ENCODE measurements around the gene SELENOT.
"Not testable (repeated sequence)": the region's sequence is repeated elsewhere in the genome, so short reads cannot be mapped to it uniquely, and the experiment has no call there.

SELENOT gene

DNA sequence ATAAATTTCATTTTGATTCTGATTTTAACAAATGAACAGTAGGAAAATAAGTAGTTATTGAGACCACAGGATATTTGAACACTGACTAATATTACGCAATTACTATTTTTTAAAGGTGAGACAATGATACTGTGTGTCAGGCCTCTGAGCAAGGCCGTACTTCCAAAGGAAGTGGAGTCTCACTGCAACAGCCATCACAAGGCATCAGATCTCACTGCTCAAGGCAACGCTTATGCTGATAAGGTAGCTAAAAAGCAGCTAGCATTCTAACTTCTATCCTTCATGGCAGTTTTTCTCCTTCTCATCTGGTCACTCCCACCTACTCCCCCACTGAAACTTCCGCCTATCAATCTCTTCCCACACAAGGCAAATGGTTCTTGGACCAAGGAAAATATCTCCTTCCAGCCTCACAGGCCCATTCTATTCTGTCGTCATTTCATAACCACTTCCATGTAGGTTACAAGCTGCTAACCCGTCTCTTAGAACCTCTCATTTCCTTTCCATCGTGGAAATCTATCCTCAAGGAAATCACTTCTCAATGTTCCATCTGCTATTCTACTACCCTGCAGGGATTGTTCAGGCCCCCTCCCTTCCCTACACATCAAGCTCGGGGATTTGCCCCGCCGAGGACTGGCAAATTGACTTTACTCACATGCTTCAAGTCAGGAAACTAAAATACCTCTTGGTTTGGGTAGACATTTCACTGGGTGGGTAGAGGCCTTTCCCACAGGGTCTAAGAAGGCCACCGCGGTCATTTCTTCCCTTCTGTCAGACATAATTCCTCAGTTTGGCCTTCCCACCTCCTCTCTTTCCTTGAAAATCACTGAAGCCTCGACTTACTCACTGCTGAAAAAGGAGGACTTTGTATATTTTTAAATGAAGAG is 2.2 kb upstream of the SELENOT start:
- peaks cover 39% of the 10 kb centered on the region for H3K4me1 Mint-ChIP-seq
- H3K4me3 Mint-ChIP-seq = peak overlapping the region; percentile 51
- H3K27ac Mint-ChIP-seq = peak overlapping the region; percentile 5
- H3K9me3 Mint-ChIP-seq, H3K27me3 Mint-ChIP-seq: not testable (repeated sequence)
- peaks cover 14% of the 10 kb centered on the region for H3K36me3 Mint-ChIP-seq

DNA sequence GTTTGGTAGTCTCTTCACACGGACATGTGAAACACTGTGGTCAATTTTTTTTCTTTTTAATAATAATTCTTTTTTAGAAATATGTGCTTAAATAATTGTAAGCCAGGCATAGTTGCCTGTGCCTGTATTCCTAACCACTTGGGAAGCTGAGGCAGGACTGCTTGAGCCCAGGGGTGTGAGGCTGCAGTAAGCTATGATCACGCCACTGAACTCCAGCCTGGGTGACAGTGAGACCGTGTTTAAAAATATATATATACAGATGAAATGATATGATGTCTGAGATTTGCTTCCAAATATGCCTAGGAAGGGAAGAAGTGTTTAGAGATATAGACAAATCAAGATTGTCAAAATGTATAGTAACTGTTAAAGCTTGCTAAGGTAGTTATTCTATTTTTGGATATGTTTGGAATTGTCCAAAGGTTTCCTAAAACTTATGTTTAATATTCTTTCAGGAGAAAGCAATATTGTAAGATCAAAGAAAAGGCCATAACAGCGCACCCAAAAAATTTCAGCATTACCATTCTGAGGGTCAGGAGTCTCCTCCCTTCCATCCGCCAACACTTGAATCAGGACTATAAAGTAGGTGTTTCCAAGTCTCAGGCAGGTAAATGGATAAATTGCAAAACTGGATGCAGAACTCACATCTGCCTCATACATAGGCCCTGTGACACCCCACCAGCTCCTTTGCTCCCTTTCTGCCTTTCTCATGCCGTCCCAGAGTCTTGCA is 532 bp upstream of the SELENOT start:
- Mint-ChIP-seq H3K27ac (peak overlapping the region; percentile 99), H3K9me3 (no peaks in the 10 kb centered on the region), H3K4me3 (peak overlapping the region; percentile 99), H3K36me3 (peaks cover 21% of the 10 kb centered on the region), H3K4me1 (peaks cover 56% of the 10 kb centered on the region), H3K27me3 (no peaks in the 10 kb centered on the region)

DNA sequence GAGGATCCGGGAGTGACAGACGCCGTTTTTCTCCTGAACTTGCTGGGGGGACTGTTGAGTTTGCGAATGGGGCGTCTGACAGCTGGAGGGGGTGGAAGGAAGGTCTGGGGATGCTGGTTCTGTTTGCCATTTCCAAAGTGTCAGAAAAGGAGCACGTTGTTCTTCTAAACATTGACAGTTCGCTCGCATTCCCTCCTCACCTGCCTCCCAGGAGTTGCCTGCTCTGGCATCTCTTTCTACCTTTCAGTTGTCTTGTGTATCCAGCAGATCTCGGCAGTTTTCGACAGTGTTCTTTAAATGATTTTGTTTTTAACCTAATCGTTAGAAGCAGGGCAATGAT is 829 bp downstream of the SELENOT start:
- Mint-ChIP-seq H3K9me3 (no peaks in the 10 kb centered on the region), H3K4me3 (peak overlapping the region; percentile 99), H3K27ac (peak overlapping the region; percentile 99), H3K4me1 (peaks cover 69% of the 10 kb centered on the region), H3K36me3 (peaks cover 24% of the 10 kb centered on the region), H3K27me3 (no peaks in the 10 kb centered on the region)

DNA sequence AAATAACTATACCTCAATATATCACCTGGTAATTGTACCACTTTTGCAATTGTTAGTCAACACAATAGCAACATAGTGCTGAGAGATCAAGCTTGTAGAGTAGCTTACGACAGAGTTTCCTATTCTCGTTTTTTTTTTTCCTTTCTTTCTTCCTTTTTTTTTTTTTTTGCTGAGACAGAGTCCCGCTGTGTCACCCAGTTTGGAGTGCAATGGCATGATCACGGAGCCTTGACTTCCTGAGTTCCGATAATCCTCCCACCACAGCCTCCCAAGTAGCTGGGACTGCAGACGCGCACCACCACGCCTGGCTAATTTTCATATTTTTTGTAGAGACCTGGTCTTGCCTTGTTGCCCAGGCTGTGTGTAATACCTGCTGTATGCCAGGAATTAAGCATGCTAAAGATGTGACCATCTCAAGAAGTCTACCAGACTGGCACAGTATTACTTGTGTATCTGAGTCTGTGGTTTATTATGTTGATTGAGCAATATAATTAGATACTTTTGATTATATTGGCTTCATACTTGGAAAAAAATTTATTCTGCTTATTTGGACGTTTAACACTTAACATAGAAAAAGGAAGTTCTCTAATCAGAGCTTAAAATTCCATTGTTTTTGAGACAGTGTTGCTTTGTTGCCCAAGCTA is 3.0 kb downstream of the SELENOT start:
- Mint-ChIP-seq H3K36me3 (peaks cover 23% of the 10 kb centered on the region), H3K9me3 (no peaks in the 10 kb centered on the region), H3K4me3 (peak overlapping the region; percentile 56), H3K27me3 (no peaks in the 10 kb centered on the region), H3K4me1 (peaks cover 84% of the 10 kb centered on the region), H3K27ac (peak overlapping the region; percentile 77)

DNA sequence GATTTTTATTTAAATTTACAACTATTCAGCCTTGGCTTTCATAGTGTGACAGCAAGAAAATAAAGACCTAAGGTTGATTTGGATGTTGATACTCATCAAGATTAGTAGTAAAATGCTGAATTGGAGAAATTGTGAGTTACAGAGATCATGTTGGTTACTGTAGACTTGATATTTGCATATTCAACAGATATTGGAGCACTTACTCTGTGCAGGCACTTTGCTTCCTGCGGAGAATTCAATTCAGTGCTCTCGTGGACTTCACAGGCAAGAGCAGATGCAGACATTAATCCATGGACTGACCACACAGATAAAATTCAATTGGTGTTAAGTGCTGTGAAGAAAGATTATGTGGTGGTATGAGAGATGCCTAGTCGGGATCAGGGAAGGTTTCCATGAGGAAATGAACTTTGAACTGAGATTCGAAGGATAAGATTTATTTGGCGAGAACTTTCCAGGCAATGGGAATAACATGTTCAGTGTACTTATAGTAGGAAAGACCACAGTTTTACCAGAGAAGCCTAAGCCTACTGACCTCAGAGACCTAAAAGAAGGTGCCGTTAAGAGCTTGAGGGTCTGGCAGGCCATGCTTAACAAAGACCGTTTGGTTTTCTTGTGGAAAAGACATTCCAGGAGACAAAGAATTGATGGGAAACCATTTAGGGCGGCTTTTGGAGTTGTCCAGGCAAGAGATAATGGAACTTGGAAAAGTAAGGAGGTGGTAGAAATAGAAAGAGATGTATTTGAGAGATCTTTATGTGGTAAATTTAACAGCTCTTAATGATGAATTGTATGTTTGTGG is 4.3 kb downstream of the SELENOT start:
- peak overlapping the region; percentile 64 for H3K4me3 Mint-ChIP-seq
- peaks cover 77% of the 10 kb centered on the region for H3K4me1 Mint-ChIP-seq
- H3K27me3 Mint-ChIP-seq = no peaks in the 10 kb centered on the region
- H3K36me3 Mint-ChIP-seq = peaks cover 23% of the 10 kb centered on the region
- no peaks in the 10 kb centered on the region for H3K9me3 Mint-ChIP-seq
- no peak overlapping the region for H3K27ac Mint-ChIP-seq

DNA sequence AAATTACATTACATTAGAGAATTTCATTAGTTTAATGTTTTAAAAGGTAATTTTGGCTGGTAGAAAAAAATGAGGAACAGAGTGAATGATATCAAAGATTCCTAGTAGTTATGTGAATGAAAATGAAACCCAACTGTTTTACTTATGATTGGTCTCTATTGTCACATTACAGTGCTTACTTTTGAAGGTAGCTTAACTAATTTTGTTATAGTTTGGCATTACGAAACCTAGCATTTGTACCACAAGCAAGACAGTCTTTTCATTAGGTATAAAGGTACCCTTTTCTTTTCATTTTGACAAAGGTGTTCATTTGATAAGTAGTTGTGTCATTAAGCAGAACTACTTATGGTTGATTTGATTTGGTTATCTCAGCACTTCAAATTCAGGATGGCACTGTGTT is 6.9 kb downstream of the SELENOT start:
- Mint-ChIP-seq H3K4me1 (peaks cover 87% of the 10 kb centered on the region), H3K4me3 (peak overlapping the region; percentile 64), H3K36me3 (peaks cover 24% of the 10 kb centered on the region), H3K9me3 (peaks cover 5% of the 10 kb centered on the region), H3K27me3 (no peaks in the 10 kb centered on the region), H3K27ac (peak overlapping the region; percentile 67)

DNA sequence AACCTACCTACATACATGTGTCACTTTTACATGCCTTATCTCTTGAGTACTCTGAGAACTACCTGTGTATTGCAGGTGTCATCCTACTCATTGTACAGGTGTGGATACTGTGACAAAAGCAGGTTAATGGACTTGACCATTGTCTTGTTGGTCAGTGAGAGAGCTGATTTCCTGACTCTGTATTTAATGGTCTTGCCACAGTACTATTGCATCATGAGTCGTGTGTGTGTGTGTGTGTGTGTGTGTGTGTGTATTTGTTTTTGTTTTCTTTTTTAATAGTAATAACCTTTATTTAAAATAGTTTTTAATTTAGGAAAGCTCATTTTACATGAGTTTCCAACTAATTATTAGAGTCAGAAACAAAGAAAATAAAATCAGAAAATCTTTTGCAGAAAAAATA is 7.7 kb downstream of the SELENOT start:
- H3K9me3 Mint-ChIP-seq = peaks cover 5% of the 10 kb centered on the region
- no peaks in the 10 kb centered on the region for H3K27me3 Mint-ChIP-seq
- peaks cover 23% of the 10 kb centered on the region for H3K36me3 Mint-ChIP-seq
- peaks cover 79% of the 10 kb centered on the region for H3K4me1 Mint-ChIP-seq
- H3K27ac Mint-ChIP-seq = no peak overlapping the region
- H3K4me3 Mint-ChIP-seq = no peak overlapping the region

DNA sequence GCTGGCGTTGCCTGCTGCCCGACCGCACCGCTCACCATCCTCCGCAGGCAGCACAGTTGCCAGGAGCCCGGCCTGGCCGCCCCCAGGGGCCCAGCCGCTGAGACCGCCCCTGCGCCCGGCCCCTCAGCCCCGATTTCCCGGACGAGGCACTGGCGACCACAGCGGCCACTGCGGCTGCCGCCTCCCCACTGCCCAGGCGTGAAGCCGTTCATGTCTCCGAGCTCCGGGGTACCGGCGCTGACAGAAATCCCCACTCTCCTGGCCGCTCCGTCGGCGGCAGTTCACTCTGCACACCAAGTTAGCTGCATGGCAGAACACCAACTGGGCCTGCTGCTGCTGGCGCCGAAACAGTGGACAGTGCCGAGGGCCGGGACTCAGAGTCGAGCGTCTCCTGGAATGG is 8.5 kb downstream of the SELENOT start:
- Mint-ChIP-seq H3K27me3 (no peaks in the 10 kb centered on the region), H3K9me3 (peaks cover 5% of the 10 kb centered on the region), H3K27ac (no peak overlapping the region), H3K4me1 (peaks cover 72% of the 10 kb centered on the region), H3K36me3 (peaks cover 18% of the 10 kb centered on the region), H3K4me3 (no peak overlapping the region)

DNA sequence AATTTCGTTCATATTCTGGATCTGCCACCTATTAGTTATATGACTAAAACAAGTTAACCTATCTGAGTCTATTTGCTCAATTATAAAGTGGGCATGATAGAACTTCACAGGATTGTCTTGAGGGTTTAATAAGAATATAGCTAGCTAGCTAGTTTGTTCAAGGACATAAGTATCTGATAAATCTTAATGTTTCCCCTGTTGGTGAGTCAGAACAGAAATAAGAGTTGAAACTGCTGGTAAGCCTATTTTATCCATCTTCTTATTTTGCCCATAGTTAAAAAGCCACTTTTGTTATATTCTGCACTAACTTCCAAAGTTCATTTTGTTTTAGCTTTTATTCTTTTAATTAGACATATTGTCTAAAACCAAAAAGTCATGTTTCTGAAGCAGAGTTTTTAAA is 9.4 kb downstream of the SELENOT start:
- Mint-ChIP-seq H3K4me3 (peak overlapping the region; percentile 4), H3K9me3 (peaks cover 5% of the 10 kb centered on the region), H3K27ac (peak overlapping the region; percentile 23), H3K36me3 (peaks cover 15% of the 10 kb centered on the region), H3K27me3 (no peaks in the 10 kb centered on the region), H3K4me1 (peaks cover 72% of the 10 kb centered on the region)

DNA sequence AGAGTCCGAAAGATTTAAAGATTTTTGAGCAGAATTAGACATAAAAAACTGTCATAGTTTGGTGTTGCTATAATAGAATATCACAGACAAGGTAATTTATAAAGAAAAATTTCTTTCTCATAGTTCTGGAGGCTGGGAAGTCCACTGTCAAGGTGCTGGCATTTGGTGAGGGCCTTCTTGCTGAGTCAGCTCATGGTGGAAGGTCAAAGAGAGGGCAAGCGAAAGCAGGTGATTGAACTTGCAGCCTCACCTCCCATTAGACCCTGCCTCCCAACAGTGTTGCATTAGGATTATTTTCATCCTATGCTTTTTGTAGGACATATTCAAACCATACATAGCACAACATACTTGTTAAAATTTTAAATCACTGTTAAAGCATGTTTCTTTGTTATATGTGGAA is 9.9 kb downstream of the SELENOT start:
- H3K27ac Mint-ChIP-seq = no peak overlapping the region
- peak overlapping the region; percentile 4 for H3K4me3 Mint-ChIP-seq
- H3K36me3 Mint-ChIP-seq = peaks cover 13% of the 10 kb centered on the region
- H3K4me1 Mint-ChIP-seq = peaks cover 67% of the 10 kb centered on the region
- no peaks in the 10 kb centered on the region for H3K27me3 Mint-ChIP-seq
- peaks cover 5% of the 10 kb centered on the region for H3K9me3 Mint-ChIP-seq

DNA sequence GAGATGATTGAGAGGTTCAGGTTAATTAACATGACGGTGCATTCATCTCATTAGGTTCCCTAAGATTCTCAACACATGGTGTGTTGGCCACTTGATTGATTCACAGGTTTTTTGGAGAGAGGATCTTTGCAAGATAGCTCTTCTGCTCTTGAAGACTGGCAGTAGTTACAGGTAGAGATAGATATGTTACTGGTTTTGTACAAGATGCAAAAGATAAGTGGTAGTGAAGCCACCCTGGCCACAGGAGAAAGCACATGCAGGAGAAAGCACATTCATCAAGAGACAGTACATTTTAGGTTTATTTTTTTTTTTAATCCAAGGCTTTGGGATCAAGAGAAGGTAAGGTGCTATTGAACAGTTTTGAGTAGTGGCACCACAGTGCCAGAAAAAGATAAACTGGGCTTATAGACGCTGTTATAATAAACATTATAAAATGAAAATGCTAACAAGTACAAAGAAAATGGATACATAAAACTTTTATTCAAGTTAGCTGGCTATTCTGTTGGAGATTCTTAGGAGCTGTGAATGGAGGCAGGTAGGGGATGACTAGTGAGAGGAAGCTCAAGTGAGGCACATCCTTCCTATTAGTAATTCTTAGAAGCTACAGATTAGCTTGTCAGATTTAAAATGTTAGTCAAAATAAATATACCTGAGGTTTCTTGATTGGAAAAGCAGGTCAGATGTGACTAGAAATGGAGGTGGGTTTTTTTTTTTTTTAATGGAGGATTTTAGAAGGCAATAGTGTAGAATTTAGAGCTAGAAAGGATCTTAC is 10.8 kb downstream of the SELENOT start:
- H3K36me3 Mint-ChIP-seq = peaks cover 14% of the 10 kb centered on the region
- no peaks in the 10 kb centered on the region for H3K27me3 Mint-ChIP-seq
- peaks cover 63% of the 10 kb centered on the region for H3K4me1 Mint-ChIP-seq
- peak overlapping the region; percentile 30 for H3K27ac Mint-ChIP-seq
- H3K9me3 Mint-ChIP-seq = peaks cover 5% of the 10 kb centered on the region
- H3K4me3 Mint-ChIP-seq = peak overlapping the region; percentile 49

DNA sequence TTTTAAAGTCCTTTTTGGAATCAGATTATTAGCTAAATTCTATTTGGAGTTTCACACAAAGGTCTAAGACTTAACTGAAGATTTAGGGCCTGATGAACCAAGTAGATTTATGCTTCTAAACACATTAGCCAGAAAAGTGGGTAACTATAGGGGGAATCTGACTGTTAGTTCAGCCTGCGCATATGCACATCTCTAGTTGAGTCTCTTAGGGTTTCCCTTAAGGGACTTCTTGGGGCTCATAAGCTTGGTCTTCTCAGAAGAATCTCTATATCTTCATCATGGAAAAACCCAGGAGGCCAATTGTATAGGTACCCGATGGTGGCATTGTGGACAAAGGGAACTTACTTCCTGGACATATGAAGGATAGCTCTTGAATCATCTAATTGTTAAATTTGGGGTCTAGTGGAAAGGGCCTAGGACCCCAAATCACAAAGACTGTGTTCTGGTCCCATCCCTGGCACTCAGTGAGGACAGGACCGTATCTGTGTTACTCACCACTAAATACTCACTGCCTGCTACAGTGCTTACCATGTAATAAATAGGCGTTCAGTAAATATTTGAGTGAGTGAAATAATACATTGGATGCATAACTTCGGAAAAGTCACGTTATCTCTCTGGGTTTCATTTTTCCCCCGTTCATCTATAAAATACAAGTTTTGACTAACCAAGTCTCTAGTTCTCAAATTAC is 17.0 kb downstream of the SELENOT start:
- Mint-ChIP-seq H3K9me3 (no peaks in the 10 kb centered on the region), H3K27ac (peak overlapping the region; percentile 46), H3K4me1 (peaks cover 53% of the 10 kb centered on the region), H3K36me3 (peaks cover 10% of the 10 kb centered on the region), H3K4me3 (no peak overlapping the region), H3K27me3 (no peaks in the 10 kb centered on the region)

DNA sequence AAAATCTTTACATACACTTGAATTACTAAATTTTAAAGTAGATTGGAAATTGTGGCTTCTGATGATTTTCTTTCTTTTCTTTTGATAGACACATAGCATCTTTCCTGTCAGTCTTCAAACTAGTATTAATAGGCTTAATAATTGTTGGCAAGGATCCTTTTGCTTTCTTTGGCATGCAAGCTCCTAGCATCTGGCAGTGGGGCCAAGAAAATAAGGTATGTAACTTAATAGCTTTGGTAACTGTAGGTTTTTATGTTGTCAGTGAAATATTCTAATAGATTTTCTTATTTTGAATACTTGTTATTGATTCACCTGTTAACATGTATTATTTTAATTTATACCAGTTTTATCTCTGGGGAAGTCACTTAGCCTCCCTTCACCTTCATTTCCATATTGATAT is 19.8 kb downstream of the SELENOT start:
- Mint-ChIP-seq H3K4me1 (peaks cover 46% of the 10 kb centered on the region), H3K36me3 (peaks cover 20% of the 10 kb centered on the region)
- not testable (repeated sequence) for H3K27me3 Mint-ChIP-seq

DNA sequence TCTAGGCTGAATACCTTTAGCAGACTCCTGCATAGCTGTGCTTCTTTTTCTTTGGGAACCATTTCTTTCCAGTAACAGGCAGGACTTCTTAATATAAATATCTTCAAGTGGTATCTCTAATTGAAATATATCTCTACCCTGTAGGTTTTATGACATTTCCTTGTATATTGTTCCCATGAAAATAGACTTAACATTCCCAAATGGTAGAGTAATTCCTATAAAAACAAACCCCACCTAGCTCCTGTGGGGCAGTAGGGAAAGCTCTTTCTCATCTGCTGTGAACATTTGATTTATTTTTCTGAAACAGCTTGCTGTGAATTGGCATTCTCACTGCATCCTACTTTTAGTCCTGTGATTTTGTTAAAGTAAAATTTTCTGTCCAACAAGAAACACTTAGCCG is 20.8 kb downstream of the SELENOT start:
- Mint-ChIP-seq H3K27me3 (no peaks in the 10 kb centered on the region), H3K4me1 (peaks cover 41% of the 10 kb centered on the region), H3K27ac (peak overlapping the region; percentile 46), H3K36me3 (peaks cover 19% of the 10 kb centered on the region), H3K4me3 (no peak overlapping the region), H3K9me3 (no peaks in the 10 kb centered on the region)

More for the DNA sequence above, 19.8 kb downstream of the SELENOT start:
- not testable (repeated sequence) for H3K4me3 Mint-ChIP-seq, H3K27ac Mint-ChIP-seq, H3K9me3 Mint-ChIP-seq
